CD14-positive monocyte (primary cell): Measurements from ENCODE around the gene SLC35F3. TPM values are rescaled to one million over a fixed set of nuclear protein-coding genes. Genes with fewer than 3 reads are reported as not detected.
A peak's percentile ranks its signal among the peaks of the same experiment; 100 is the strongest.

Source experiments
- DNase-seq, 3 donors: peaks; one replicate each; pipeline ENCODE4 v3.0.0-alpha.2; 2011 to 2022
- H2AFZ ChIP-seq: 2 replicates; pipeline ENCODE4 v1.6.0; 2012; ENCODE audit warnings: mild to moderate bottlenecking, low read depth, low read length, inconsistent platforms; ENCODE audit not compliant: insufficient read depth, poor library complexity, severe bottlenecking
- H3K27ac ChIP-seq, 2 donors: 1 replicate in 1 of 2; 2 replicates in 1 of 2; pipeline ENCODE4 v1.5.1; 2012 to 2013; ENCODE audit warnings: low read length in 2 of 2, control low read depth in 1 of 2, inconsistent platforms in 1 of 2, low read depth in 1 of 2, mild to moderate bottlenecking in 1 of 2
- H3K27me3 ChIP-seq, 2 donors: one replicate each; pipeline versions ENCODE4 v1.6.0 to v1.6.1; 2011 to 2013; ENCODE audit warnings: low read length in 2 of 2; ENCODE audit not compliant: control insufficient read depth in 2 of 2, insufficient read depth in 2 of 2
- H3K36me3 ChIP-seq, 2 donors: replicated peaks in 1 of 2; 1 replicate in 1 of 2; 2 replicates in 1 of 2; pipeline versions ENCODE4 v1.5.1 to v1.6.1; 2012 to 2013; ENCODE audit warnings: low read length in 2 of 2, control low read depth in 1 of 2, inconsistent platforms in 1 of 2, mild to moderate bottlenecking in 1 of 2; ENCODE audit not compliant: insufficient read depth in 2 of 2, control insufficient read depth in 1 of 2
- H3K4me1 ChIP-seq, 2 donors: 1 replicate in 1 of 2; 2 replicates in 1 of 2; pipeline versions ENCODE4 v1.5.1 to v1.6.1; 2012 to 2013; ENCODE audit warnings: low read length in 2 of 2, control low read depth in 1 of 2, inconsistent platforms in 1 of 2, mild to moderate bottlenecking in 1 of 2, moderate library complexity in 1 of 2; ENCODE audit not compliant: insufficient read depth in 2 of 2, control insufficient read depth in 1 of 2
- H3K4me2 ChIP-seq: replicated peaks from 2 replicates; pipeline ENCODE3; 2012; ENCODE audit warnings: low read length, moderate library complexity, mild to moderate bottlenecking; ENCODE audit not compliant: poor library complexity, severe bottlenecking; ENCODE audit errors: extremely low read depth
- H3K4me3 ChIP-seq, 3 experiments: fragments of 200-600 bp in 1 of 3; sonication (generic) in 1 of 3; replicated peaks in 1 of 3; 1 replicate in 2 of 3; 2 replicates in 1 of 3; pipeline ENCODE4 v1.5.1; 2011 to 2013; ENCODE audit warnings: low read length in 3 of 3, mild to moderate bottlenecking in 3 of 3, control low read depth in 2 of 3, low read depth in 2 of 3, inconsistent platforms in 1 of 3, moderate library complexity in 1 of 3
- H3K79me2 ChIP-seq: 2 replicates; pipeline ENCODE4 v1.6.0; 2012; ENCODE audit warnings: mild to moderate bottlenecking, control low read depth, inconsistent platforms, low read length, moderate library complexity; ENCODE audit not compliant: insufficient read depth
- H3K9ac ChIP-seq: 2 replicates; pipeline ENCODE4 v1.6.0; 2017; ENCODE audit warnings: low read length, mild to moderate bottlenecking; ENCODE audit not compliant: insufficient read depth, poor library complexity, severe bottlenecking
- H3K9me3 ChIP-seq, 2 donors: replicated peaks in 1 of 2; 1 replicate in 1 of 2; 2 replicates in 1 of 2; pipeline versions ENCODE4 v1.5.1 to v1.6.1; 2012 to 2013; ENCODE audit warnings: low read length in 2 of 2, control low read depth in 1 of 2; ENCODE audit not compliant: control insufficient read depth in 1 of 2, insufficient read depth in 1 of 2
- H4K20me1 ChIP-seq: 2 replicates; pipeline ENCODE4 v1.6.0; 2012; ENCODE audit warnings: mild to moderate bottlenecking, low read length, control low read depth, moderate library complexity; ENCODE audit not compliant: insufficient read depth
- H3K27ac Mint-ChIP-seq, 7 donors: one replicate each; pipeline ENCODE4 v1.8.0; 2020; ENCODE audit warnings: mild to moderate bottlenecking in 7 of 7, mixed read lengths in 7 of 7, moderate library complexity in 6 of 7, inconsistent platforms in 2 of 7
- H3K27me3 Mint-ChIP-seq, 3 donors: one replicate each; pipeline ENCODE4 v1.8.0; 2021 to 2022; ENCODE audit warnings: low read depth in 3 of 3, mild to moderate bottlenecking in 3 of 3, mixed read lengths in 3 of 3, moderate library complexity in 3 of 3, inconsistent platforms in 1 of 3
- H3K36me3 Mint-ChIP-seq, 2 donors: one replicate each; pipeline ENCODE4 v1.8.0; 2020; ENCODE audit warnings: mixed read lengths in 2 of 2, inconsistent platforms in 1 of 2, mild to moderate bottlenecking in 1 of 2
- H3K4me1 Mint-ChIP-seq: one replicate; pipeline ENCODE4 v1.8.0; 2020; ENCODE audit warnings: mild to moderate bottlenecking, mixed read lengths
- H3K4me3 Mint-ChIP-seq, 2 donors: one replicate each; pipeline ENCODE4 v1.8.0; 2020; ENCODE audit warnings: mild to moderate bottlenecking in 2 of 2, mixed read lengths in 2 of 2, moderate library complexity in 1 of 2
- H3K9me3 Mint-ChIP-seq, 7 donors: one replicate each; pipeline ENCODE4 v1.8.0; 2020 to 2022; ENCODE audit warnings: mixed read lengths in 7 of 7, mild to moderate bottlenecking in 6 of 7, moderate library complexity in 6 of 7, inconsistent platforms in 2 of 7
- WGBS: methylation state at CpG from one replicate; pipeline ENCODE4 v1.1.5; 2013; ENCODE audit warnings: missing lambda C conversion rate; ENCODE audit not compliant: insufficient coverage; 5-methylcytosine and 5-hydroxymethylcytosine counted together
- intact Hi-C, 2 donors: fragments of 100-400 bp; cut with micrococcal nuclease; formaldehyde crosslinking; loops; one replicate each; pipeline versions ENCODE4 v1.15.0 to v1.15.1; 2023
- polyA plus RNA-seq, 3 donors: library from polyadenylated mRNA; depleted of rRNA in 1 of 3; unstranded in 2 of 3; stranded (reverse) in 1 of 3; fragments of 300-500 nt in 2 of 3; fragments of >200 nt in 1 of 3; fragmentation: Illumina TruSeq in 2 of 3; gene quantifications; 1 replicate in 2 of 3; 2 replicates in 1 of 3; pipeline ENCODE4 v1.2.3, GENCODE V29; 2012 to 2021
- TF ChIP-seq, protein P1 (sequence below): fragments of 200-600 bp; IDR thresholded peaks from one replicate; pipeline ENCODE4 v1.8.0; 2022; ENCODE audit warnings: antibody characterized with exemption, mild to moderate bottlenecking

SLC35F3 gene
- polyA plus RNA-seq, 3 donors, result 0.17 to 0.78 TPM; not detected in 1

DNA sequence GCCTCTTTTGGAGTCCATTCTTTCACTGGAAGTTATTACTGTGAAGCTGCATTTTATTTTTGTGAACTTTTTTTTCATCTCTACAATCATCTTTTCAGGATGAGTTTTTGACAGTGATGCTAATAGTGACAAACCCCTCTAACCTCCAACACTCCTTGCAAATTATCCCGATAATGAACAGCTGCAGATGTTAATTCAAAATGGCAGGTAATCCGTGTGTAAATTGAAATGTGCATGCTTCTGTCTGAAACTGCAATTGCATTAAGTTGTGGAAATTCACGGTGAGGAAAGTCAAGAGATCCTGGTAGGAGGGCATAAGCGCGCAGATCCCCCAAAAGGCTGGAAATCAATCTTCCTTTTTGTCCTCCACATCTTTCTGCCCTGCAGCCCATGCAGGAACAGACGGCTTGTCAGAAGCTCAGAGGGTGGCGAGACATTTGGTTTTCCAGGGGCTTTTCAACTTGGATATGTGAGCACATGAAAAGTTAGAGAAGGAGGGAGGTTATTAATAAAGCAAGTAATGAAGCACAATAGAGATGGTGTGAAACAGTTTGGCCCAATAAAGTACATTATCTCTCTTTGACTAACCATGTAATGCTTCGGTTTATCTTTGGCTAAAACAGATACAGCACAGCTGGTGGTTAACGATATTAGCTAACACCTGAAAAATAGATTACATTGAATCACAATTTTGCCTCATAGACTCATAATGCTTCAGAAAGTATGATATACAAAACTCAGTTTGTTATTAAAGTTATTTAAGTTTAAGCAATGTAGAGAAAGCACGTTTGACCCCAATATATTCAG, 325.3 kb downstream of the SLC35F3 start:
- H2AFZ ChIP-seq, result no peak overlapping the region
- peaks cover 0 to 5% (median 0%) of the 10 kb centered on the region in 7 donors for H3K9me3 Mint-ChIP-seq
- TF ChIP-seq, protein P1, sequence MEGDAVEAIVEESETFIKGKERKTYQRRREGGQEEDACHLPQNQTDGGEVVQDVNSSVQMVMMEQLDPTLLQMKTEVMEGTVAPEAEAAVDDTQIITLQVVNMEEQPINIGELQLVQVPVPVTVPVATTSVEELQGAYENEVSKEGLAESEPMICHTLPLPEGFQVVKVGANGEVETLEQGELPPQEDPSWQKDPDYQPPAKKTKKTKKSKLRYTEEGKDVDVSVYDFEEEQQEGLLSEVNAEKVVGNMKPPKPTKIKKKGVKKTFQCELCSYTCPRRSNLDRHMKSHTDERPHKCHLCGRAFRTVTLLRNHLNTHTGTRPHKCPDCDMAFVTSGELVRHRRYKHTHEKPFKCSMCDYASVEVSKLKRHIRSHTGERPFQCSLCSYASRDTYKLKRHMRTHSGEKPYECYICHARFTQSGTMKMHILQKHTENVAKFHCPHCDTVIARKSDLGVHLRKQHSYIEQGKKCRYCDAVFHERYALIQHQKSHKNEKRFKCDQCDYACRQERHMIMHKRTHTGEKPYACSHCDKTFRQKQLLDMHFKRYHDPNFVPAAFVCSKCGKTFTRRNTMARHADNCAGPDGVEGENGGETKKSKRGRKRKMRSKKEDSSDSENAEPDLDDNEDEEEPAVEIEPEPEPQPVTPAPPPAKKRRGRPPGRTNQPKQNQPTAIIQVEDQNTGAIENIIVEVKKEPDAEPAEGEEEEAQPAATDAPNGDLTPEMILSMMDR, result no peak
- no peak overlapping the region for H3K27ac Mint-ChIP-seq
- H3K4me2 ChIP-seq, result no peak overlapping the region
- no peaks in the 10 kb centered on the region for H3K4me1 ChIP-seq
- WGBS, result 93% methylated on average over 2 of the region's 10 CpGs
- H3K4me3 Mint-ChIP-seq, result peak overlapping the region in 1 of 2 donors; percentile 11
- H3K27me3 Mint-ChIP-seq, result peaks cover 19 to 48% (median 26%) of the 10 kb centered on the region in 3 donors
- no peak overlapping the region for H3K9ac ChIP-seq
- H3K36me3 Mint-ChIP-seq, result peaks cover 0 to 2% of the 10 kb centered on the region in 2 donors
- H3K36me3 ChIP-seq, result no peaks in the 10 kb centered on the region
- intact Hi-C loops, result no loop called here
- H4K20me1 ChIP-seq, result no peaks in the 10 kb centered on the region
- no peak overlapping the region for H3K4me3 ChIP-seq
- H3K27ac ChIP-seq, result no peak overlapping the region
- no peaks in the 10 kb centered on the region for H3K9me3 ChIP-seq
- H3K4me1 Mint-ChIP-seq, result peaks cover 12% of the 10 kb centered on the region
- no peaks in the 10 kb centered on the region for H3K79me2 ChIP-seq
- DNase-seq, result no peak
- peaks cover 11 to 12% of the 10 kb centered on the region in 2 donors for H3K27me3 ChIP-seq

DNA sequence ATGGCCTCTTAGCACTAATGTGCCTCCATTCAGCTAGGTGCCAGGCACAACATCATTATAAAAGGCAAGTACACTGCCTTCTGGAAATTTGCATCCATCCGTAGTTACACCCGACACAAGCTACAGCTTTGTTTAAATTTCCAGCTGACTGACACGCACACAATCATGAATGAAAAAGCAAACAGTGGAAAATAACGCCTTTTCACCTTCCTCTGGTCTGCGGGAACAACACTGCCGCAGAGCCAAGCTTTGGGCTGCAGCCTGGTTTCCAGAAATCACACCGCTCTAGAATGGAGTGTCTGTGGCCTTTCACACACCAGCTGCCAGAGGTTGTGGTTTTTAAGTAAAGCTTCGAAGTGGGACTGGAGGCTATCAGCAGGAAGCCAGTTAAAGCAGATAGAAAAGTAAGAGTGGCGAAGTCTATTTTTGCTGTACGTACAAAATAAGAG, 326.0 kb downstream of the SLC35F3 start:
- DNase-seq, result no peak
- intact Hi-C loops, result no loop called here
- H3K27me3 ChIP-seq, result peaks cover 11 to 12% of the 10 kb centered on the region in 2 donors
- no peaks in the 10 kb centered on the region for H3K36me3 ChIP-seq
- no peak overlapping the region for H3K27ac ChIP-seq
- whole genome bisulfite sequencing, result 6% methylated on average over 8 of the region's 10 CpGs
- peaks cover 0 to 2% of the 10 kb centered on the region in 2 donors for H3K36me3 Mint-ChIP-seq
- peaks cover 19 to 48% (median 27%) of the 10 kb centered on the region in 3 donors for H3K27me3 Mint-ChIP-seq
- no peaks in the 10 kb centered on the region for H3K4me1 ChIP-seq
- H3K79me2 ChIP-seq, result no peaks in the 10 kb centered on the region
- no peaks in the 10 kb centered on the region for H3K9me3 ChIP-seq
- no peak overlapping the region for H3K4me3 ChIP-seq
- peak overlapping the region; percentile 11 for H2AFZ ChIP-seq
- H4K20me1 ChIP-seq, result no peaks in the 10 kb centered on the region
- no peak overlapping the region for H3K9ac ChIP-seq
- no peak overlapping the region for H3K4me2 ChIP-seq
- H3K4me1 Mint-ChIP-seq, result peaks cover 12% of the 10 kb centered on the region
- TF ChIP-seq, protein P1, result no peak
- peaks cover 0 to 5% (median 0%) of the 10 kb centered on the region in 7 donors for H3K9me3 Mint-ChIP-seq
- peak overlapping the region in 1 of 2 donors; percentile 78 for H3K4me3 Mint-ChIP-seq
- H3K27ac Mint-ChIP-seq, result no peak overlapping the region
